Lower leg skin (tissue), 3 donors: ENCODE data around the gene ABCC4.

Experiments
- POLR2A ChIP-seq, 2 donors: fragments of 450-650 bp; IDR thresholded peaks; one replicate each; pipeline ENCODE4 v1.6.1; 2016 to 2017; ENCODE audit warnings: antibody characterized with exemption in 2 of 2, mild to moderate bottlenecking in 1 of 2, moderate library complexity in 1 of 2
- TF ChIP-seq, protein P1 (sequence below), 3 donors: fragments of 450-650 bp; IDR thresholded peaks; one replicate each; pipeline ENCODE4 v1.5.1; 2016; ENCODE audit warnings: antibody characterized with exemption in 3 of 3, mild to moderate bottlenecking in 3 of 3, moderate library complexity in 2 of 3

DNA sequence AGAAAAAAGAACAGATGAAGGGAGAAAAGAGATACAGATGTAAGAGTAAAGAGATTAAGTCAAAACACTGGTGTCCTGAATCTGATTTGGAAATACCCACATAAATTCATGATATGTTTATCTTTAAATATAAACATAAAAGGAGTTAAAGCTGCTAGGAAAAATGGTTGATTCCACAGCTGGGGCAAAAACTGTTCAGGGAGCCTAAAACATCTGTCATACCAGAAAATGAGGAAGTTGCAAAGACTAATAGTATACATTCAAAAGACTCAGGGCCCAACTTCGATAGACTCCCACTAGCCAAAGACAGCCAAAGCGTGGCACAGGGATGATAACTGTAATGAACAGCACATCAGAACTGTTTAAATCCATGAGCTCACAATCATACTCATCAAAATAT lies 62.0 kb downstream of the ABCC4 start:
- TF ChIP-seq, protein P1, sequence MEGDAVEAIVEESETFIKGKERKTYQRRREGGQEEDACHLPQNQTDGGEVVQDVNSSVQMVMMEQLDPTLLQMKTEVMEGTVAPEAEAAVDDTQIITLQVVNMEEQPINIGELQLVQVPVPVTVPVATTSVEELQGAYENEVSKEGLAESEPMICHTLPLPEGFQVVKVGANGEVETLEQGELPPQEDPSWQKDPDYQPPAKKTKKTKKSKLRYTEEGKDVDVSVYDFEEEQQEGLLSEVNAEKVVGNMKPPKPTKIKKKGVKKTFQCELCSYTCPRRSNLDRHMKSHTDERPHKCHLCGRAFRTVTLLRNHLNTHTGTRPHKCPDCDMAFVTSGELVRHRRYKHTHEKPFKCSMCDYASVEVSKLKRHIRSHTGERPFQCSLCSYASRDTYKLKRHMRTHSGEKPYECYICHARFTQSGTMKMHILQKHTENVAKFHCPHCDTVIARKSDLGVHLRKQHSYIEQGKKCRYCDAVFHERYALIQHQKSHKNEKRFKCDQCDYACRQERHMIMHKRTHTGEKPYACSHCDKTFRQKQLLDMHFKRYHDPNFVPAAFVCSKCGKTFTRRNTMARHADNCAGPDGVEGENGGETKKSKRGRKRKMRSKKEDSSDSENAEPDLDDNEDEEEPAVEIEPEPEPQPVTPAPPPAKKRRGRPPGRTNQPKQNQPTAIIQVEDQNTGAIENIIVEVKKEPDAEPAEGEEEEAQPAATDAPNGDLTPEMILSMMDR (IDR thresholded peaks at IDR 0.05), result no peak
- no peak for TF ChIP-seq POLR2A (IDR thresholded peaks at IDR 0.05)
